ENCODE results near the gene TRIP11. TPM values are rescaled to one million over a fixed set of nuclear protein-coding genes. Genes with fewer than 3 reads are reported as not detected.

The TRIP11 gene
- total and polyA plus RNA-seq, 8 donors, result 4.2 to 58.7 (median 42.1) TPM

GRCh38 chr14:91963465-91963864 is 76.4 kb downstream of the TRIP11 start:
- Histone ChIP-seq H3K27ac (no peak overlapping the region), H3K27me3 (no peaks in the 10 kb centered on the region), H3K36me3 (peaks cover 0 to 3% (median 0%) of the 10 kb centered on the region in 3 donors), H3K4me3 (no peak overlapping the region), H3K4me1 (no peaks in the 10 kb centered on the region), H3K9me3 (no peaks in the 10 kb centered on the region)
- DNase-seq (no peak), FAIRE-seq (no peak), ATAC-seq (peak in 2 of 4 donors; percentile 44 to 62)
- TF ChIP-seq, protein P1, sequence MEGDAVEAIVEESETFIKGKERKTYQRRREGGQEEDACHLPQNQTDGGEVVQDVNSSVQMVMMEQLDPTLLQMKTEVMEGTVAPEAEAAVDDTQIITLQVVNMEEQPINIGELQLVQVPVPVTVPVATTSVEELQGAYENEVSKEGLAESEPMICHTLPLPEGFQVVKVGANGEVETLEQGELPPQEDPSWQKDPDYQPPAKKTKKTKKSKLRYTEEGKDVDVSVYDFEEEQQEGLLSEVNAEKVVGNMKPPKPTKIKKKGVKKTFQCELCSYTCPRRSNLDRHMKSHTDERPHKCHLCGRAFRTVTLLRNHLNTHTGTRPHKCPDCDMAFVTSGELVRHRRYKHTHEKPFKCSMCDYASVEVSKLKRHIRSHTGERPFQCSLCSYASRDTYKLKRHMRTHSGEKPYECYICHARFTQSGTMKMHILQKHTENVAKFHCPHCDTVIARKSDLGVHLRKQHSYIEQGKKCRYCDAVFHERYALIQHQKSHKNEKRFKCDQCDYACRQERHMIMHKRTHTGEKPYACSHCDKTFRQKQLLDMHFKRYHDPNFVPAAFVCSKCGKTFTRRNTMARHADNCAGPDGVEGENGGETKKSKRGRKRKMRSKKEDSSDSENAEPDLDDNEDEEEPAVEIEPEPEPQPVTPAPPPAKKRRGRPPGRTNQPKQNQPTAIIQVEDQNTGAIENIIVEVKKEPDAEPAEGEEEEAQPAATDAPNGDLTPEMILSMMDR (IDR thresholded peaks at IDR 0.05), result no peak
- WGBS, 2 donors, result 45 to 55% methylated on average over 6 of the region's 6 CpGs
- intact Hi-C loops (cut with DNase I), result no loop called here

DNA sequence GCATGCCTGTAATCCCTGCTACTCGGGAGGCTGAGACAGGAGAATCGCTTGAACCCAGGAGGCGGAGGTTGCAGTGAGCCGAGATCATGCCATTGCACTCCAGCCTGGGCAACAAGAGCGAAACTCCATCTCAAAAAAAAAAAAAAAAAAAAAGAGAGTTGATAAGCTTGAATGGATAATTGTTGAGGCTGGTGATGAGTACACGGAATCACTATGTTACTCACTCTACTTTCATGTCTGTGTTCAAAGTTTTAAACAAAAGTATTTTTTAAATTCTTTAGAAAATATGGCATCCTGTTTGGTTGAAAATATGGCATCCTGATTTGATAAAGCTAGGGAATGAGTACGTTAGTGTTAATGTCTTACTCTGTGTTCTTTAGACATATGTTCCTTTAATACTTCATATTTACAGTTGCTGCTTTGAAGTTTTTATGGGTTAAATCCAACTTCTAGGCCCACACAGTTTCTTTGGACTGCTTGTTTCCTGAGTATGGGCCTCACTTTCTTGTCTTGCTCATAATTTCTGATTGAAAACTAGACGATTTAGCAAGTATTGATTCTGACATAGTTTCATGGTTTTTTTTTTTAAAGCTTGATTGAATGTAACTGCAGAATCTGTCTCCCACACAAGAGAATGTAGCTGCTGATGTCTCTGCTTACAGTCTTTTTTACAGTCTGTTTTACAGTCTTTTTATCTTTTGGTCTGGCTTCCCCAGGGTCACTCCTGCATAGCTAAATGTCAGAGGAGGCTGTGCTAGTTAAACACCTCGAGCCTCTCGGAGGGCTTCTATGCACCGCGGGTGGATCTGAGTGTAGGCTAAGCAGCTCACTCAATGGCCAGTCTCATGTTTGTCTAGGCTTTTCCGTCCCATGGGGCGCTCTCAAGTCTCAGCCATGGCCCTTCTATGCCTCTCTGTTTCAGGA is 78.3 kb downstream of the TRIP11 start:
- no peak overlapping the region for H3K27ac ChIP-seq
- peak in 3 of 4 donors; percentile 18 to 47 (median 37) for ATAC-seq
- no peak overlapping the region for H3K4me3 ChIP-seq
- no peak for DNase-seq
- no peaks in the 10 kb centered on the region for H3K36me3 ChIP-seq
- no peaks in the 10 kb centered on the region for H3K27me3 ChIP-seq
- no peak for FAIRE-seq
- intact Hi-C loops (cut with DNase I), result no loop called here
- TF ChIP-seq, protein P1 (IDR thresholded peaks at IDR 0.05), result no peak
- no peaks in the 10 kb centered on the region for H3K9me3 ChIP-seq
- no peaks in the 10 kb centered on the region for H3K4me1 ChIP-seq
- WGBS, 2 donors, result 47 to 51% methylated on average over 10 to 13 of the region's 14 CpGs

GRCh38 chr14:91957876-91958313 is 82.0 kb downstream of the TRIP11 start:
- Histone ChIP-seq H3K36me3 (no peaks in the 10 kb centered on the region), H3K27me3 (no peaks in the 10 kb centered on the region), H3K9me3 (no peaks in the 10 kb centered on the region), H3K27ac (no peak overlapping the region), H3K4me3 (no peak overlapping the region), H3K4me1 (no peaks in the 10 kb centered on the region)
- TF ChIP-seq, protein P1 (IDR thresholded peaks at IDR 0.05), result no peak
- WGBS, 2 donors, result 71 to 78% methylated on average over 9 of the region's 9 CpGs
- FAIRE-seq, result no peak
- ATAC-seq, result peak in 1 of 4 donors; percentile 26
- intact Hi-C loops (cut with DNase I), result no loop called here
- no peak for DNase-seq

- no peak overlapping the region for H3K27ac ChIP-seq
- 67 to 78% methylated on average over 5 of the region's 5 CpGs for WGBS, 2 donors
- intact Hi-C loops (cut with DNase I), result no loop called here
- ATAC-seq (no peak), FAIRE-seq (no peak), DNase-seq (no peak)
- no peaks in the 10 kb centered on the region for H3K9me3 ChIP-seq
- TF ChIP-seq, protein P1 (IDR thresholded peaks at IDR 0.05), result no peak
- H3K4me1 ChIP-seq, result no peaks in the 10 kb centered on the region
- H3K4me3 ChIP-seq, result no peak overlapping the region
- no peaks in the 10 kb centered on the region for H3K27me3 ChIP-seq
- H3K36me3 ChIP-seq, result no peaks in the 10 kb centered on the region
These were observed 83.2 kb downstream of the TRIP11 start for GRCh38 chr14:91956616-91957015.

DNA sequence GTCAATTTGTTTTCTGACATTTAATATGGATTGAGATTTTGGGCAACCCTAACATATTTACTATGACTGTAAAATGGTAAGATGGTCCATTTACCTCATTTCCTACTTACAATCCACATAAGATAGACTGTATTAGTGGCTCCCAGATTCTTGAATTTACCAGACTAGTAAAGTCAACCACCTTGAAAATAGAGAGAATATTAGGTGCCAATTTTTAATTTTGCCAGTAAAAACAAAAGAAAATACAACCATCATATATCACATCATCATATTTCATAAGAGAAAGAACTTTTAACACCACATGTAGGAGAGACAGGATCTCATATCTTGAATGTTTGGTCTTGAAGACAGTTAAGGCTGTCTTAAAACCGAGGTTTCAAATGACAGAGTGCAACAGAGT is 84.7 kb downstream of the TRIP11 start:
- intact Hi-C loops (cut with DNase I), result no loop called here
- H3K36me3 ChIP-seq, result no peaks in the 10 kb centered on the region
- 54 to 62% methylated on average over 1 of the region's 1 CpG for WGBS, 2 donors
- ATAC-seq, result no peak
- no peaks in the 10 kb centered on the region for H3K27me3 ChIP-seq
- no peaks in the 10 kb centered on the region for H3K4me1 ChIP-seq
- H3K27ac ChIP-seq, result no peak overlapping the region
- TF ChIP-seq, protein P1 (IDR thresholded peaks at IDR 0.05), result no peak
- DNase-seq, result no peak
- no peaks in the 10 kb centered on the region for H3K9me3 ChIP-seq
- no peak for FAIRE-seq
- no peak overlapping the region for H3K4me3 ChIP-seq

All from pancreas (tissue), 10 donors.